Sigmoid colon (tissue), 7 donors: ENCODE measurements around the gene PPP1R12A. TPM values are rescaled to one million over a fixed set of nuclear protein-coding genes. Genes with fewer than 3 reads are reported as not detected.
A peak's percentile ranks its signal among the peaks of the same experiment; 100 is the strongest.

Experiments used
- DNase-seq: peaks from one replicate; pipeline ENCODE4 v3.0.0-alpha.2; 2019
- H3K27ac ChIP-seq, 4 donors: fragments of 200-600 bp; sonication (generic); one replicate each; pipeline ENCODE4 v1.5.1; 2016 to 2019; ENCODE audit warnings: mild to moderate bottlenecking in 1 of 4
- H3K27me3 ChIP-seq, 3 donors: fragments of 200-600 bp; sonication (generic); one replicate each; pipeline ENCODE4 v1.5.1; 2019; ENCODE audit warnings: mild to moderate bottlenecking in 1 of 3
- H3K36me3 ChIP-seq, 4 donors: fragments of 200-600 bp; sonication (generic); one replicate each; pipeline ENCODE4 v1.5.1; 2016 to 2019
- H3K4me1 ChIP-seq, 4 donors: fragments of 200-600 bp; sonication (generic); one replicate each; pipeline ENCODE4 v1.5.1; 2017 to 2019
- H3K4me3 ChIP-seq, 4 donors: fragments of 200-600 bp; sonication (generic); one replicate each; pipeline ENCODE4 v1.5.1; 2017 to 2019; ENCODE audit warnings: mild to moderate bottlenecking in 2 of 4, moderate library complexity in 1 of 4
- H3K9me3 ChIP-seq, 4 donors: fragments of 200-600 bp in 3 of 4; sonication (generic) in 3 of 4; one replicate each; pipeline versions ENCODE4 v1.5.1 to v1.6.1; 2013 to 2019
- EP300 ChIP-seq, 4 donors: sonication (generic); formaldehyde crosslinking; IDR thresholded peaks; one replicate each; pipeline ENCODE4 v1.6.1; 2017; ENCODE audit warnings: antibody characterized with exemption in 4 of 4
- POLR2A ChIP-seq, 2 donors: fragments of 450-650 bp; IDR thresholded peaks; one replicate each; pipeline ENCODE4 v1.6.1; 2016; ENCODE audit warnings: antibody characterized with exemption in 2 of 2, mild to moderate bottlenecking in 2 of 2, moderate library complexity in 2 of 2
- POLR2AphosphoS5 ChIP-seq, 4 donors: sonication (generic); formaldehyde crosslinking; IDR thresholded peaks; one replicate each; pipeline ENCODE4 v1.6.1; 2017; ENCODE audit warnings: antibody characterized with exemption in 4 of 4
- WGBS, 2 donors: extraction: QIAGEN DNeasy Blood & Tissue Kit; methylation state at CpG; one replicate each; pipeline ENCODE4 v1.1.7; 2013; 5-methylcytosine and 5-hydroxymethylcytosine counted together
- intact Hi-C: fragments of 100-400 bp; cut with DNase I; formaldehyde crosslinking; loops from one replicate; pipeline ENCODE4 v1.15.1; 2023
- polyA plus RNA-seq, 3 donors: library from polyadenylated mRNA; stranded (reverse); fragments of 200-250 nt; gene quantifications; one replicate each; pipeline ENCODE4 v1.2.3, GENCODE V29; 2013
- total RNA-seq, 4 donors: library from RNA; depleted of rRNA; stranded (reverse); fragments of >200 nt; gene quantifications; one replicate each; pipeline ENCODE4 v1.1.0, GENCODE V29; 2016
- TF ChIP-seq, protein P1 (sequence below), 4 experiments: fragments of 450-650 bp in 3 of 4; fragments of 200-600 bp in 1 of 4; IDR thresholded peaks; one replicate each; pipeline ENCODE4 v1.5.1; 2016 to 2019; ENCODE audit warnings: antibody characterized with exemption in 4 of 4, mild to moderate bottlenecking in 3 of 4, moderate library complexity in 2 of 4
- donor health status: healthy with polysubstance abuse.
- donor health status: Bipolar disorder and iron deficiency.
- donor health status: healthy.

Gene PPP1R12A
- total and polyA plus RNA-seq, 7 donors = 11.4 to 528 (median 326) TPM

- TF ChIP-seq EP300 (IDR thresholded peaks at IDR 0.05) (no peak), POLR2A (IDR thresholded peaks at IDR 0.05) (no peak), POLR2AphosphoS5 (IDR thresholded peaks at IDR 0.05) (no peak)
- TF ChIP-seq, protein P1, sequence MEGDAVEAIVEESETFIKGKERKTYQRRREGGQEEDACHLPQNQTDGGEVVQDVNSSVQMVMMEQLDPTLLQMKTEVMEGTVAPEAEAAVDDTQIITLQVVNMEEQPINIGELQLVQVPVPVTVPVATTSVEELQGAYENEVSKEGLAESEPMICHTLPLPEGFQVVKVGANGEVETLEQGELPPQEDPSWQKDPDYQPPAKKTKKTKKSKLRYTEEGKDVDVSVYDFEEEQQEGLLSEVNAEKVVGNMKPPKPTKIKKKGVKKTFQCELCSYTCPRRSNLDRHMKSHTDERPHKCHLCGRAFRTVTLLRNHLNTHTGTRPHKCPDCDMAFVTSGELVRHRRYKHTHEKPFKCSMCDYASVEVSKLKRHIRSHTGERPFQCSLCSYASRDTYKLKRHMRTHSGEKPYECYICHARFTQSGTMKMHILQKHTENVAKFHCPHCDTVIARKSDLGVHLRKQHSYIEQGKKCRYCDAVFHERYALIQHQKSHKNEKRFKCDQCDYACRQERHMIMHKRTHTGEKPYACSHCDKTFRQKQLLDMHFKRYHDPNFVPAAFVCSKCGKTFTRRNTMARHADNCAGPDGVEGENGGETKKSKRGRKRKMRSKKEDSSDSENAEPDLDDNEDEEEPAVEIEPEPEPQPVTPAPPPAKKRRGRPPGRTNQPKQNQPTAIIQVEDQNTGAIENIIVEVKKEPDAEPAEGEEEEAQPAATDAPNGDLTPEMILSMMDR (IDR thresholded peaks at IDR 0.05) = no peak
- Histone ChIP-seq H3K27me3 (no peaks in the 10 kb centered on the region), H3K9me3 (no peaks in the 10 kb centered on the region), H3K27ac (peak overlapping the region in 1 of 4 donors; percentile 31), H3K4me3 (no peak overlapping the region), H3K36me3 (peaks cover 0 to 8% (median 0%) of the 10 kb centered on the region in 4 donors), H3K4me1 (peaks cover 0 to 37% (median 25%) of the 10 kb centered on the region in 4 donors)
- no peak for DNase-seq
- WGBS, 2 donors = 93 to 97% methylated on average over 1 of the region's 1 CpG
- intact Hi-C loops = no loop called here
Observed at GRCh38 chr12:79858518-79858917, 76.4 kb downstream of the PPP1R12A start.

DNA sequence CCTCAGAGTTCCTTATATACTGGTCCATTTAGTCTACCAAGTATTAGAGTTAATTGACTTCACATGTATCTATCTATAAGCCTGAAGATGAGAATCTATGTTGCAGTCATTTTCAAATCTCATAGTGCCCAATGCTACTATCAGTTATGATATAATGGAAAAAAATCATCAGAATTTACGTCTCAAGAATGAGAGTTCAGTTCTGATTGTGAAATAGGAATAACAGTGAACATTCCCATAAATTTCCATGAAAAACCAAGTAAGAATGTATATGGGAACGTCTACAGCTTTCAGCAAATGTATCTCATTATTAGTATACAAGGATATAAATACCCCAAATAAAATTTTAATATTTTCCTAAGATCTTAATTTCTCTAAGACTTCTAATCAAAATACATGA, 77.2 kb downstream of the PPP1R12A start:
- intact Hi-C loops = no loop called here
- TF ChIP-seq EP300 (IDR thresholded peaks at IDR 0.05) = no peak
- TF ChIP-seq POLR2A (IDR thresholded peaks at IDR 0.05) = no peak
- TF ChIP-seq POLR2AphosphoS5 (IDR thresholded peaks at IDR 0.05) = no peak
- TF ChIP-seq, protein P1 (IDR thresholded peaks at IDR 0.05) = no peak
- Histone ChIP-seq H3K4me3 (no peak overlapping the region), H3K27me3 (no peaks in the 10 kb centered on the region), H3K27ac (no peak overlapping the region), H3K4me1 (peaks cover 0 to 42% (median 27%) of the 10 kb centered on the region in 4 donors), H3K9me3 (no peaks in the 10 kb centered on the region), H3K36me3 (peaks cover 0 to 8% (median 0%) of the 10 kb centered on the region in 4 donors)
- DNase-seq = no peak
- whole genome bisulfite sequencing, 2 donors = 46 to 49% methylated on average over 2 of the region's 2 CpGs

DNA sequence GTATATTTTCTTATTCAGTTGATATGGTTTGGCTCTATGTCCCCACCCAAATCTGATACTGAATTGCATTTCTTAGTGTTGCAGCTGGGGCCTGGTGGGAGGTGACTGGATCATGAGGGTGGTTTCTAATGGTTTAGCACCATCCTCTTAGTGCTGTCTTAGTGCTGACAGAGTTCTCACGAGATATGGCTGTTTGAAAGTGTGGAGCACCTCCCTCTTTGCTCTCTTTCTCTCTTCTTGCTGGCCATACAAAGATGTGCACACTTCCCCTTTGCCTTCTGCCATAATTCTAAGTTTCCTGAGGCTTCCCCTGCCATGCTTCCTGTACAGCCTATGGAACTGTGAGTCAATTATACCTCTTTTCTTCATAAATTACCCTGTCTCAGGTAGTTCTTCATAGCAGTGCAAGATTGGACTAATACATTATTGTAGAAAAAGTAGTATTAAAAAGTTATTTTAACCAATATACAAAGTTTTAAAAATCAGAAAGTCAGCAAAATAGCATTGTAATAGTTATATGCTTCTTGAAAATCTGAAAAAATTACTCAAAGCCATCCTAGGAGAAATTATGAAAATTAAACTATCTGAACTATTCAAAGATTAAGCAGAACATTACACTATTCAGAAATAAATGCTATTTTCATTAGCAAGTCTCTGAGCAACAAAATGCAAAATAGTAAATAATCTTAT, 84.1 kb downstream of the PPP1R12A start:
- 79 to 90% methylated on average over 1 of the region's 1 CpG for WGBS, 2 donors

DNA sequence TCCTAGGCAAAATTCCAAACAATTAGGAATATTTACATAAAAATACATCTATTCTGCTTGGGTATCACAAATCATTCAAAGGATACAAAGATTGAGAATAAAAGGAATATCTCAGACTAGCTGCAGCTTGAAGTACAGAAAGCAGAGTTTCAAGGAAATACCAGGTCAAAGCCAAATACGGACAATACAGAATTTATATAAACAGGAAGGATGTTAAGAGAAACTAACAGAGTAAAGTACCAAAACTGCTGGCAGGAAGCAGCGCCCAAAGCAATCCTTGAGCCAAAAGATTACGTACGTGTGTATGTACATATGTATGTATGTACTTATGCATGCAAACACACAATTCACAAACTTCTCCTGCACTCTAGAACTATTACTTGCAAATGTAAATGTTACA, 86.6 kb downstream of the PPP1R12A start:
- TF ChIP-seq POLR2A (IDR thresholded peaks at IDR 0.05) (no peak), POLR2AphosphoS5 (IDR thresholded peaks at IDR 0.05) (no peak)
- 15 to 26% methylated on average over 4 of the region's 4 CpGs for WGBS, 2 donors
- H3K27me3 ChIP-seq = no peaks in the 10 kb centered on the region
- H3K4me3 ChIP-seq = no peak overlapping the region
- peaks cover 0 to 17% (median 6%) of the 10 kb centered on the region in 4 donors for H3K36me3 ChIP-seq
- peak overlapping the region in 3 of 4 donors; percentile 17 to 40 (median 37) for H3K27ac ChIP-seq
- peaks cover 0 to 34% (median 19%) of the 10 kb centered on the region in 4 donors for H3K4me1 ChIP-seq
- intact Hi-C loops = no loop called here
- DNase-seq = no peak
- H3K9me3 ChIP-seq = no peaks in the 10 kb centered on the region

More for the DNA sequence above, 84.1 kb downstream of the PPP1R12A start:
- Histone ChIP-seq H3K4me1 (peaks cover 0 to 31% (median 19%) of the 10 kb centered on the region in 4 donors), H3K9me3 (no peaks in the 10 kb centered on the region), H3K27me3 (no peaks in the 10 kb centered on the region), H3K4me3 (no peak overlapping the region), H3K36me3 (no peaks in the 10 kb centered on the region), H3K27ac (no peak overlapping the region)
- intact Hi-C loops = no loop called here
- TF ChIP-seq POLR2A (IDR thresholded peaks at IDR 0.05) (no peak), EP300 (IDR thresholded peaks at IDR 0.05) (no peak), POLR2AphosphoS5 (IDR thresholded peaks at IDR 0.05) (no peak)
- TF ChIP-seq, protein P1 (IDR thresholded peaks at IDR 0.05) = no peak
- DNase-seq = no peak

GRCh38 chr12:79847417-79847816, 87.5 kb downstream of the PPP1R12A start:
- no peak for DNase-seq
- Histone ChIP-seq H3K36me3 (peaks cover 0 to 25% (median 6%) of the 10 kb centered on the region in 4 donors), H3K4me1 (peaks cover 0 to 26% (median 20%) of the 10 kb centered on the region in 4 donors), H3K27ac (peak overlapping the region in 1 of 4 donors; percentile 37), H3K27me3 (no peaks in the 10 kb centered on the region), H3K9me3 (no peaks in the 10 kb centered on the region), H3K4me3 (no peak overlapping the region)
- 17 to 53% methylated on average over 1 of the region's 1 CpG for WGBS, 2 donors
- intact Hi-C loops = no loop called here
- TF ChIP-seq EP300 (IDR thresholded peaks at IDR 0.05) (no peak), POLR2AphosphoS5 (IDR thresholded peaks at IDR 0.05) (no peak), POLR2A (IDR thresholded peaks at IDR 0.05) (no peak)
- TF ChIP-seq, protein P1 (IDR thresholded peaks at IDR 0.05) = no peak
